GM21526 (cell line): ENCODE measurements around the gene NUP98.
"Not testable (repeated sequence)": the region's sequence is repeated elsewhere in the genome, so short reads cannot be mapped to it uniquely, and the experiment has no call there.

ENCODE experiments used
- ATAC-seq: cut with Tn5 transposase; IDR thresholded peaks from one replicate; pipeline ENCODE4 v1.9.1; 2021; ENCODE audit warnings: moderate library complexity; ENCODE audit not compliant: unreplicated experiment, low FRiP score

NUP98 gene

DNA sequence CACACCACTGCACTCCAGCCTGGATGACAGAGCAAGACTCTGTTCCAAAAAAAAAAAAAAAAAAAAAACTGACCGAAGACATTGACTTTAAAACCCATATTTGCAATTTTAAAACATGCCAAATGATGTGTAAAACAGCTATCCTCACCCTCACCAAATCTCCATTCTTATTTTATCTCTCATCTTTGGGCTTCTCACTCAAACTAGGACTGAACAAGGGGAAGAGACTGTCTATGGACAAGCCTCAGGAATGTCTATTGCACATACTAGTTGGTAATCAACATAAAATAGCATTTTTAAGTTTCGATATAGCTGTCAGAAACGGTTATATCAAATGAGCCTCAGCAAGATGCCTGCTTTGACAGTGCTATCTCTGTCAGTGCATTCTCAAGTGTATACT is 118.3 kb downstream of the NUP98 start:
- ATAC-seq: no peak

GRCh38 chr11:3675971-3676370 is 121.4 kb downstream of the NUP98 start:
- ATAC-seq: no peak

DNA sequence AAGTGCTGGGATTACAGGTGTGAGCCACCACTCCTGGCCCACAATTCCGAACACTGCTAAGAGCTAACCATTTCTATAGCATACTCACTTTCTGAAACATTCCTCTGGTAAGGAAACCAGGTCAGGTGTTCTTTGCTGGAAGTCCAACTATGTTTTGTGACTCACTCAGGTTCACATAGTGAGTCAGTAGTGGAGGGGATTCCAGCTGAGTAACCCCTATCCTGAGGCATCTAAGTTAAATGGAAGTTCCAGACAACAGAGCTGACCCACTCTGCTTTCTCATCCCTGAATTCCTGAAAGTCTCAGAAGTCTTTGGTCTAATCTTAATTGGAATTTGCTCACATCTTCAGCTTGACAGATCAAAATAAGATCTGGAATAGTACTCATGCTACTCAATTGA is 123.2 kb downstream of the NUP98 start:
- ATAC-seq: no peak

GRCh38 chr11:3671334-3672254 is 125.8 kb downstream of the NUP98 start, which contains the start of gene CHRNA10:
Gene CHRNA10 (minus strand): TSS chr11:3671384. CDS start chr11:3671312, 72 bp downstream.
- no peak for ATAC-seq

- ATAC-seq: no peak
Measured at GRCh38 chr11:3669742-3670183, 127.6 kb downstream of the NUP98 start.

DNA sequence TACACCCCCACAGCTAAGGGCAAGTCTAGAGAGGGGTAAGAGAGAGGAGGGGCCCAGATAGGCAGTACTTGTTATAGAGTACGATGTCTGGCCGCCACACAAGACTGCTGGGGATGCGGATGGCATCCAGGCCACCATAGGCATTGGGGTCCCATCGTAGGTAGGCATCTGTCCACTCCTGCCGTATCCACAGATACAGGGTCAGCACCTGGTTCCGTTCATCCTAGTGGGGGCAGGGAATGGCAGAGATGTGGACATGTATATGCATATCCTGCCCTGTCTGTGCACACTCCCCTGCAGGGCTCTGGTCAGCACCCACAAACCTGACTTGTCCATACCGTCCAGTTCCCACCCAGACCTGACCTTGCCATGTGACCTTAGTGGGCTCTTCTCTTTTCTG is 128.2 kb downstream of the NUP98 start:
- no peak for ATAC-seq

GRCh38 chr11:3667149-3668035 is 130.0 kb downstream of the NUP98 start:
- no peak for ATAC-seq

DNA sequence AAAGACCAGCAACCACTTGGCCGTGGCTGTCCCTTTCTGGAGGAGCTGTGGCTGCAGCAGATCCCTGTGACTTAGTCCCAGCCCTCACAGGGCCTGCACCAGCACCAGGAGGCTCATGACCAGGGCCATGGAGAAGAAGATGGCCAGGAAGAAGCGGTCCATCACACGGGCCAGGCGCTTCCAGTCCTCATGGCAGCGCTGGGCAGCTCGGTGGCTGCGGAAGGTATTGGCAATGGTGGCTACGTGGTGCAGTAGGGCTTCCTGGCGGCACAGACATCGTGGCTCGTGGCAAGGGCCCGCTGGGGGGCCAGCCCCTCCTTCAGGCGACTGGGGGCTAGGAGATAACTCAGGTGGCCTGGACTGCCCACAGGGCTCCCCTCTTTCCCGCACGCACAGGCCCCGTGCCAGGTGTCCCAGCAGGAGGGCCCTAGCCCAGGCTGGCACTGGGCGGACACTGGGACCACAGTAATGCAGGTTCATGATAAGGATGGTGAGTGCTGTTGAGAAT is 131.3 kb downstream of the NUP98 start:
- ATAC-seq: no peak

GRCh38 chr11:3665336-3666022 is 131.9 kb downstream of the NUP98 start:
- no peak for ATAC-seq

GRCh38 chr11:3664032-3664630 is 133.2 kb downstream of the NUP98 start:
- ATAC-seq: no peak

- ATAC-seq: no peak
Measured at GRCh38 chr11:3662856-3663255, 134.5 kb downstream of the NUP98 start.

GRCh38 chr11:3660960-3661359 is 136.4 kb downstream of the NUP98 start:
- no peak for ATAC-seq

DNA sequence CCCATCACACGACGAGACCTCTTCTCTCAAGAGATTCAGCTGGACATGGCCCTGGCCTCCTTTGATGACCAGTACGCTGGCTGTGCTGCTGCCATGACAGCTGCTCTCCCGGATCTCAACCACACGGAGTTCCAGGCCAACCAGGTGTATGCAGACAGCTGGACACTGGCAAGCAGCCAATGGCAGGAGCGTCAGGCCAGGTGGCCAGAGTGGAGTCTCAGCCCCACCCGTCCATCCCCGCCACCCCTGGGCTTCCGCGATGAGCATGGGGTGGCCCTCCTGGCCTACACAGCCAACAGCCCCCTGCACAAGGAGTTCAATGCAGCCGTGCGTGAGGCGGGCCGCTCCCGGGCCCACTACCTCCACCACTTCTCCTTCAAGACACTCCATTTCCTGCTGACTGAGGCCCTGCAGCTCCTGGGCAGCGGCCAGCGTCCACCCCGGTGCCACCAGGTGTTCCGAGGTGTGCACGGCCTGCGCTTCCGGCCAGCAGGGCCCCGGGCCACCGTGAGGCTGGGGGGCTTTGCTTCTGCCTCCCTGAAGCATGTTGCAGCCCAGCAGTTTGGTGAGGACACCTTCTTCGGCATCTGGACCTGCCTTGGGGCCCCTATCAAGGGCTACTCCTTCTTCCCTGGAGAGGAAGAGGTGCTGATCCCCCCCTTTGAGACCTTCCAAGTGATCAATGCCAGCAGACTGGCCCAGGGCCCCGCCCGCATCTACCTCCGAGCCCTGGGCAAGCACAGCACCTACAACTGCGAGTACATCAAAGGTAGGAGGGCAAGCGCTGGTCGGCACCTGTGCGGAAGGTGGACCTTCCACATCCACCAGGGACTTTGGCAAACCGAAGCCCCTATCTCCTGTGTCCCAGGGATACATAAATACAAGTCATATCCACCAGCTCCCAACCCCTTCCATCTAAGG is 137.5 kb downstream of the NUP98 start:
- no peak for ATAC-seq

DNA sequence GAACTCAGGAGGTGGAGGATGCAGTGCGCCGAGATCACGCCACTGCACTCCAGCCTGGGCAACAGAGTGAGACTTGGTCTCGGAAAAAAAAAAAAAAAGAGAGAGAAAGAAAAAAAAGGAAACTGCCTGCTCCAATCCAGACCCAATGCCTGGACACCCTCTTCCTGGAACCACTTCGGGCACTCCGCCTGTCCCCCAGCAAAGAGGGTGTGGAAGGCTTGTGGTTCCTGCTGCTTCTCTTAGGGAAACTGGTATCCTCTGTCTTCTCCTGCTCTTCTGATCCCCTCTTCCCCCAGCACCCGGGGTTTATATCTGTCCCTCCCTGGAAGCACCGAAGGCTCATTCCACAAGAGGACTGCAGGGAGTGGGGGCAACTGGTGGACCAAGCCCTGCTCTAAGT is 139.1 kb downstream of the NUP98 start:
- ATAC-seq: no peak

- not testable (repeated sequence) for ATAC-seq
Measured at GRCh38 chr11:3657331-3657730, 140.0 kb downstream of the NUP98 start.

DNA sequence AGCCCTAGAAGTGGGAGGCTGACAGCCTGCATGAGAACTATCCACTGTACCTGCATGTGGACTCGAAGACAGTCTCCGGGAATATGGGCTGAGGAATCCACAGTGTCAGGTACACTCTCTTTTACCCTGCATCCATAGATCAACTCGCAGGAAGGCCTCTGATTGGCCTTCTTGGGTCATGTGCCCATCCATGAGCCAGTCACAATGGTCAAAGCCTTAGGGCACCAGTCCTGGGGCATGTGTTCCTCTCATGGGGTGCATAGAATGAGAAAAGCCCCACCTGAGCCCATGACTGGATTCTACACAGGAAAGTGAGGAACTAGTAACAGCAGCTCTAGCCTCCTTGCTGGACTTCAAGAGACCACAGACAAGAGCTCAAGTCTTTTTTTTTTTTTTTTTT is 141.8 kb downstream of the NUP98 start:
- ATAC-seq: no peak

GRCh38 chr11:3652514-3652913 is 144.8 kb downstream of the NUP98 start:
- ATAC-seq: not testable (repeated sequence)

DNA sequence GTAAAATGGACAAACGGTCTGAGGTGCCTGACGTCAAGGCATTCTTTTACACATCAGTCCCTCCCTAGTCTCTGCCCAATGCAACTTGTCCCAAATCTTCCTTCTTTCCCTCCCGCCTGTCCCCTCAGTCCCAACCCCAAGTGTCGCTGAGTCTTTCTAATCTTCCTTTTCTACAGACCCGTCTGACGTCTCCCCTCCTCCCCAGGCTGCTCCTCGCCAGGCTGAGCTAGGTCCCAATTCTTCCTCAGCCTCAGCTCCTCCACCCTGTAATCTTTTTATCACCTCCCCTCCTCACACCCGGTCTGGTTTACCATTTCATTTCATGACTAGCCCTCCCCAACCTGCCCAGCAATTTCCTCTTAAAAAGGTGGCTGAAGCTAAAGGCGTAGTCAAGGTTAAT is 148.0 kb downstream of the NUP98 start:
- ATAC-seq: not testable (repeated sequence)

- ATAC-seq: not testable (repeated sequence)
Measured at GRCh38 chr11:3648843-3649242, 148.5 kb downstream of the NUP98 start.
